AG04449 (cell line): ENCODE measurements around the gene TMEM217.

Experiments
- CTCF ChIA-PET: fragments of 350-600 bp; formaldehyde crosslinking; extraction: SDS; loops from one replicate; lab custom pipeline; 2021; ENCODE audit warnings: antibody characterized with exemption; lab: Yijun Ruan, JAX
- POLR2A ChIA-PET: fragments of 400-600, 350-600 bp; formaldehyde crosslinking; extraction: SDS; loops from one replicate; lab custom pipeline; 2020; ENCODE audit warnings: antibody characterized with exemption, inconsistent platforms; lab: Yijun Ruan, JAX
- DNase-seq: peaks from one replicate; pipeline ENCODE4 v3.0.0-alpha.2; 2010; ENCODE audit warnings: low read depth, low spot score
- H3K4me3 ChIP-seq: 2 replicates; pipeline ENCODE4 v1.5.1; 2011; ENCODE audit warnings: low read depth, mild to moderate bottlenecking, control low read depth, low read length
- TF ChIP-seq, protein P1 (sequence below): IDR thresholded peaks from one replicate; pipeline ENCODE4 v1.5.1; 2011; ENCODE audit warnings: mild to moderate bottlenecking, moderate library complexity, low read length, control low read depth, inconsistent platforms; ENCODE audit not compliant: insufficient read depth; ENCODE audit errors: missing control alignments

TMEM217 gene

DNA sequence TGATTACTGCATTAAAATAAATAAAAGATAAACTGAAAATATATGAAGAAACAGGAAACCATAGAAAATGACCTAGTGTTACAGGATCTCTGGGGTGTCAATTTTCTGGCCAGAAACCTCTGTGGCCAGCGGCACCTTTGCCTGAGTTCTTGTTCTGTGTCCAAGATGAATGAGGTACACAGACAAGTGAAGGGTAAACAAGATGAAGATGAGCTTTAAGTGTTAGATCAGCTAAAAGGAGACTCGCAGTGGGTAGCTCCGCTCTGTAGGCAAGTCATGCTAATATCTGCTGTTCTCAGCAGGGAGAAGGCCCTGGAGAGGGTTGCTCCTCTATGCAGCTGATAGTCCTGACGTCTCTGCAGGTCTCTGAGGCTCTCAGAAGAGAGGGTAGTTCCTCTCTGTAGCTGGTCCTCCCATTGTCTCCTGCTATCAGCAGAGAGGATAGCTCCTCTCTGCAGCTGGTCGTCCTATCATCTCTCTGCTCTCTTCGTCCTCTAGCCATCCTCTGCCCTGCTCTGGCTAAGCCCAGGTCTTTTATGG, 36.3 kb downstream of the TMEM217 start:
- ChIA-PET CTCF (interaction anchor here (5.0 to 32.2 kb wide), 2 partner anchors 12 to 199 kb away, joined by 62 to 1706 read pairs; no protein-coding TSS in a partner anchor), POLR2A (interaction anchor here (0.5 kb wide), 1 partner anchor 533 kb away, joined by 6 read pairs; no protein-coding TSS in a partner anchor)
- TF ChIP-seq, protein P1, sequence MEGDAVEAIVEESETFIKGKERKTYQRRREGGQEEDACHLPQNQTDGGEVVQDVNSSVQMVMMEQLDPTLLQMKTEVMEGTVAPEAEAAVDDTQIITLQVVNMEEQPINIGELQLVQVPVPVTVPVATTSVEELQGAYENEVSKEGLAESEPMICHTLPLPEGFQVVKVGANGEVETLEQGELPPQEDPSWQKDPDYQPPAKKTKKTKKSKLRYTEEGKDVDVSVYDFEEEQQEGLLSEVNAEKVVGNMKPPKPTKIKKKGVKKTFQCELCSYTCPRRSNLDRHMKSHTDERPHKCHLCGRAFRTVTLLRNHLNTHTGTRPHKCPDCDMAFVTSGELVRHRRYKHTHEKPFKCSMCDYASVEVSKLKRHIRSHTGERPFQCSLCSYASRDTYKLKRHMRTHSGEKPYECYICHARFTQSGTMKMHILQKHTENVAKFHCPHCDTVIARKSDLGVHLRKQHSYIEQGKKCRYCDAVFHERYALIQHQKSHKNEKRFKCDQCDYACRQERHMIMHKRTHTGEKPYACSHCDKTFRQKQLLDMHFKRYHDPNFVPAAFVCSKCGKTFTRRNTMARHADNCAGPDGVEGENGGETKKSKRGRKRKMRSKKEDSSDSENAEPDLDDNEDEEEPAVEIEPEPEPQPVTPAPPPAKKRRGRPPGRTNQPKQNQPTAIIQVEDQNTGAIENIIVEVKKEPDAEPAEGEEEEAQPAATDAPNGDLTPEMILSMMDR, result no peak
- peak overlapping the region; percentile 64 for H3K4me3 ChIP-seq
- no peak for DNase-seq

DNA sequence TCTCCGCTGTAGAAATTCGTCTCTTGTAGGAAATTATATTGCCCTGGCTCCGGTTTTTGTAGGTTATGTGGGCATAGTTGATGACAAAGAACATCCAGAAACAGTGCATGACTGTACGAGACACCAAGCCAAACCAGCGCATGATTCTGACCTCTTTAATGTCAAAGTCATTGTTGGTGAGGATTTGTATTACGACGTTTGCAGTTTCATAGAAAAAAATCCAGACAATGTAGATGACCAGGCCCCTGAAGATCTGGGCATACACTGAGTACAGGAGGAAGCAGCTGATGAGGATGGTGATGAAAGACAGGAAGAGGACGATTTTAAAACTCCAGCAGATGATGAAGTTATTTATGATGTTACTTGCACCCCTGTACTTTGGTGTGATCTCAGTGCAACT, 39.4 kb downstream of the TMEM217 start:
- TF ChIP-seq, protein P1, result no peak
- CTCF ChIA-PET, result interaction anchor here (5.0 to 32.2 kb wide), 2 partner anchors 9 to 196 kb away, joined by 62 to 1706 read pairs; no protein-coding TSS in a partner anchor
- no peak overlapping the region for H3K4me3 ChIP-seq

DNA sequence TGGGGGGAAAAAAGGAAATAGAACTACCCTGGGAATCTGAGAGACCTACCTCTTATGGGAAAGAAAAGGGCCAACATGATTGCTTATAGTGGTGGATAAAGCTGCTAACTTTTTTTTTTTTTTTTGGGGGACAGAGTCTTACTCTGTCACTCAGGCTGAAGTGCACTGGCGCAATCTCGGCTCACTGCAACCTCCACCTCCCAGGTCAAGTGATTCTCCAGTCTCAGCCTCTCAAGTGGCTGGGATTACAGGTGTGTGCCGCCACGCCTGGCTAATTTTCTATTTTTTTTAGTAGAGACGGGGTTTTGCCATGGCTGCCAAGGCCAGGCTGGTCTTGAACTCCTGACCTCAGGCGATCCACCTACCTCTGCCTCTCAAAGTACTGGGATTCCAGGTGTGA, 39.9 kb downstream of the TMEM217 start:
- H3K4me3 ChIP-seq, result no peak overlapping the region
- ChIA-PET POLR2A (no interaction called here), CTCF (interaction anchor here (1.9 to 32.2 kb wide), 2 partner anchors 10 to 196 kb away, joined by 6 to 1706 read pairs; no protein-coding TSS in a partner anchor)
- TF ChIP-seq, protein P1, result no peak
- no peak for DNase-seq

More for the DNA sequence above, 39.4 kb downstream of the TMEM217 start:
- POLR2A ChIA-PET, result no interaction called here
- DNase-seq, result no peak

DNA sequence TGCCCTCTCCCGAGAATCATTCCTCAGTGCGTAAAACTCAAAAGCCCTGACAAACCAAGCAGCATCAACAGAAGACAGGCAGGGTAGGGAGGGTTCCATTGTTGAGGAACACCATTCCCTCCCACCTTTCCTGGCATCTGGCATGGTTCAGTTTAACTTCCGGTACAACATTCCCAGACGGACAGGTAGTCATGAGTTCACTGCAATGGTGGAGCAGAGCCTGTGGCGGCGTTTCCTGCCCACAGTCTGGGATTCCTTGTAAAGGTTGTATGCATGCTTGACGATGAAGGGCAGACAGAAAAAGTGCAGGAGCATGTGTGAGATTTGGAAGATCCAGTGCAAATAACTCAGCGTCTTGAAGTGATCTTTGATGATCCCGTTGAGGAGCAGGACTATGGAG, 45.7 kb downstream of the TMEM217 start:
- POLR2A ChIA-PET, result no interaction called here
- CTCF ChIA-PET, result interaction anchor here (0.6 to 32.2 kb wide), 15 partner anchors 9 to 446 kb away, joined by 3 to 1706 read pairs (median 13); partner anchors contain the start of genes C6orf89, PIM1 and PPIL1
- TF ChIP-seq, protein P1, result no peak
- H3K4me3 ChIP-seq, result no peak overlapping the region
- DNase-seq, result no peak

DNA sequence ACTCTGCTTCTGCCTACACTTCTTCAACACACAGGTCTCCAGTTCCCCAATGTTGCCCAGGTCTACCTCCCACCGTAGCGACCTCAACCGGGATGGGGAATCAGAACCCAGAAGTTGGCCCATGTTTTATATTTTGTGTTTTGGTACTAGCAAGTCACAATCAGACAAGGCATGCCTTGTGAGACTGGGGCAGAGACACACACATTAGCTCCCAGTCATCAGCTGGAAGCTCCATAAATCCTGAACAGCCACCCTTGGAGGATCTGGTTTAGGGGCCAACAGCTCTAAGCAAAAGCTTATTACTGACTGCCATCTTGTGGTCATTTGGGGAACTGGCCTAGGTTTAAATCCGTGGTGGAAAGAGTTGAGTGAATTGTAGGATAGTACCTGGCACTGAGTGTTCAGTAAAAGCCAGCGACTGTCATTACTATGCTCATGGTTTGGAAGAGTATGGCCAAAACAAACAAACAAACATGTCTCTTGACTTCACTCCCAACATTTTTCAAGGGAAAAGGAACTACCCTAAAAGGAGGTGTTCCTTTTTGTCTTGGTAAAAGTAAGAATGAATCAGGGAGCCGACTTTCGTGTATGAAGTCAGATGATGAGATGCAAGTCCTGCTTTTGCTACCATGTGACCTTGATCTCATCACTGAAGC, 47.5 kb downstream of the TMEM217 start:
- CTCF ChIA-PET, result interaction anchor here (0.6 to 32.2 kb wide), 38 partner anchors 11 to 450 kb away, joined by 3 to 1706 read pairs (median 5); partner anchors contain the start of genes C6orf89, MTCH1, PIM1 and TMEM217
- DNase-seq, result peak; percentile 41
- POLR2A ChIA-PET, result no interaction called here
- TF ChIP-seq, protein P1, result peak; percentile 73
- H3K4me3 ChIP-seq, result no peak overlapping the region
